ENCODE measurements around the gene RPTOR. TPM values are rescaled to one million over a fixed set of nuclear protein-coding genes. Genes with fewer than 3 reads are reported as not detected.

RPTOR gene
- total RNA-seq, 4 donors from 2014 or later = 19.0 to 48.3 (median 27.3) TPM

DNA sequence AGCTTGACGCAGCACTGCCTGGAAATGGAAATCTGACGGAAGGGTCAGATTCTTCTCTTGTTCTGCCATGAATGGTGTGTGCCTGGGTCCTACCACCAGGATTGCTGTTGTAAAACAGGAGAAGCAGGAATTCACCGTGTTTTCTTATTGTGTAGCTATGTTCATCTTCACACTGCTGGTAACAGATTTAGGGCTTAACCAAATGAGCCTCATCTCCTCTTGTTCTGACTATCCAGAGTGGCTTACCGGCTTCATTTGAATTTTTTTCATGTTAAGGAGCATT is 349.7 kb downstream of the RPTOR start:
- Histone ChIP-seq H3K9me3 (no peaks in the 10 kb centered on the region), H3K27me3 (no peaks in the 10 kb centered on the region), H3K4me1 (peaks cover 0 to 7% of the 10 kb centered on the region in 2 donors), H3K36me3 (no peaks in the 10 kb centered on the region), H3K4me3 (no peak overlapping the region), H3K27ac (no peak overlapping the region)
- TF ChIP-seq POLR2A (IDR thresholded peaks at IDR 0.05) = no peak
- TF ChIP-seq, protein P1, sequence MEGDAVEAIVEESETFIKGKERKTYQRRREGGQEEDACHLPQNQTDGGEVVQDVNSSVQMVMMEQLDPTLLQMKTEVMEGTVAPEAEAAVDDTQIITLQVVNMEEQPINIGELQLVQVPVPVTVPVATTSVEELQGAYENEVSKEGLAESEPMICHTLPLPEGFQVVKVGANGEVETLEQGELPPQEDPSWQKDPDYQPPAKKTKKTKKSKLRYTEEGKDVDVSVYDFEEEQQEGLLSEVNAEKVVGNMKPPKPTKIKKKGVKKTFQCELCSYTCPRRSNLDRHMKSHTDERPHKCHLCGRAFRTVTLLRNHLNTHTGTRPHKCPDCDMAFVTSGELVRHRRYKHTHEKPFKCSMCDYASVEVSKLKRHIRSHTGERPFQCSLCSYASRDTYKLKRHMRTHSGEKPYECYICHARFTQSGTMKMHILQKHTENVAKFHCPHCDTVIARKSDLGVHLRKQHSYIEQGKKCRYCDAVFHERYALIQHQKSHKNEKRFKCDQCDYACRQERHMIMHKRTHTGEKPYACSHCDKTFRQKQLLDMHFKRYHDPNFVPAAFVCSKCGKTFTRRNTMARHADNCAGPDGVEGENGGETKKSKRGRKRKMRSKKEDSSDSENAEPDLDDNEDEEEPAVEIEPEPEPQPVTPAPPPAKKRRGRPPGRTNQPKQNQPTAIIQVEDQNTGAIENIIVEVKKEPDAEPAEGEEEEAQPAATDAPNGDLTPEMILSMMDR (IDR thresholded peaks at IDR 0.05) = no peak
- DNase-seq = no peak
- intact Hi-C loops (cut with DNase I; ENCODE audit: low total_unique reads) = no loop called here

DNA sequence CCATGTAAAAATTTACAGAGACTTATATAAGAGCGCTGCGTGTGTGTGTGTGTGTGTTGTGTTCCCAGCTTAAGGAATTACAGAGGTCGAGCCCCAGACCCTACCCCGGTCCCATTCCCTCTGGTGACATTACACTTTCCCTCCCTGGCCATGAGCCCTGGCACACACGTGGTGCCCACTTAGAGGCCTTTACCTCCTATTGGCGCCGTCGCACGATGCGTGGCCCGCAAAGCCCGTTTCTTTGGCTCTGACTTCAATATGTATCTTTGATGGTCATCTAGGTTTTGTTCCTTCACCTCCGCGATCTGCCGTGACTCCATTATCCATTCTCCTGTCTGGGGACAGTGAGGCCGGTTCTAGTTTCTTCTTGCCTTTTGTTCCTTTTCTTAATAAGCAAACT is 350.1 kb downstream of the RPTOR start:
- Histone ChIP-seq H3K27me3 (no peaks in the 10 kb centered on the region), H3K27ac (no peak overlapping the region), H3K4me3 (no peak overlapping the region), H3K9me3 (no peaks in the 10 kb centered on the region), H3K4me1 (peaks cover 0 to 7% of the 10 kb centered on the region in 2 donors), H3K36me3 (no peaks in the 10 kb centered on the region)
- DNase-seq = no peak
- TF ChIP-seq, protein P1 (IDR thresholded peaks at IDR 0.05) = no peak
- TF ChIP-seq POLR2A (IDR thresholded peaks at IDR 0.05) = no peak
- intact Hi-C loops (cut with DNase I; ENCODE audit: low total_unique reads) = no loop called here

DNA sequence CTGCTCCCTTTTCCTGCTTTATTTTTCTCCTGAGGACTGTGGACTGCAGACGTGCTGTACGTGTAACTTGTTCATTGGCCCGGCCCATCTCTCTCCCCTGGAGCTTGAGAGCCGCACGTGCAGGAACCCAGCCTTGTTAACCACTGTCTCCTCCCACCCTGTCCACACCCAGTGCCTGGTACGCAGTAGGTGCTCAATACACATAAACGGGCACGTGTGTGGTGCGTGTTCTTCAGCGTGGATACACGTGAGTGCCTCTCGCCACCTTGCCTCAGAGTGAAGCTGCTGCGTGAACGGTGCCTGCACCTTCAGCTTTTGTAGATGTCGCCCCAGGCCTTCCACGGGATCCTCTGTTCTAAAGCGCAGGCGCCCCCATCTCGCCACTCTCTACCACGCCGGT is 350.7 kb downstream of the RPTOR start:
- TF ChIP-seq, protein P1 (IDR thresholded peaks at IDR 0.05) = no peak
- no peak for TF ChIP-seq POLR2A (IDR thresholded peaks at IDR 0.05)
- DNase-seq = no peak
- intact Hi-C loops (cut with DNase I; ENCODE audit: low total_unique reads) = no loop called here
- H3K27me3 ChIP-seq = no peaks in the 10 kb centered on the region
- no peaks in the 10 kb centered on the region for H3K36me3 ChIP-seq
- H3K4me1 ChIP-seq = peaks cover 0 to 7% of the 10 kb centered on the region in 2 donors
- H3K27ac ChIP-seq = no peak overlapping the region
- H3K4me3 ChIP-seq = no peak overlapping the region
- H3K9me3 ChIP-seq = no peaks in the 10 kb centered on the region

DNA sequence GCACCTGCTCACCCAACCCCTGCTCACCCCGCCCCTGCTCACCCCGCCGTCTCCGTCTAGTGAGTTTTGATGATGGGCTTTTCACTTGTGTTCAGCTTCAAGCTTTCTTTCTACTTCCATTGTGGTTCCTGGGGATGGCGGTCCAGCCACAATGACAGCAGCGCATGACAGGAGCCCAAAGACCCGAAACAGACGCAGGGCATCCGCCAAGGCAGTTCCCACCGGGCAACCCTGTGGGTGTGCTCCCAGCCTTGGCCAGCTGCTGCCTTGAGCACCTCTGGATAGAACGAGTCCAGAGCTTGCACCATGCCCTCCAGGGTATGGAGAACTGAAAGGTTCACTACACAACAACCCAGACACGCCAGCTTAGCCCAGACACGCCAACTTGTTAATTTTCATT is 354.1 kb downstream of the RPTOR start:
- Histone ChIP-seq H3K4me1 (no peaks in the 10 kb centered on the region), H3K36me3 (no peaks in the 10 kb centered on the region), H3K27me3 (no peaks in the 10 kb centered on the region), H3K9me3 (no peaks in the 10 kb centered on the region), H3K4me3 (no peak overlapping the region), H3K27ac (no peak overlapping the region)
- DNase-seq = no peak
- intact Hi-C loops (cut with DNase I; ENCODE audit: low total_unique reads) = no loop called here
- TF ChIP-seq, protein P1 (IDR thresholded peaks at IDR 0.05) = no peak
- no peak for TF ChIP-seq POLR2A (IDR thresholded peaks at IDR 0.05)

DNA sequence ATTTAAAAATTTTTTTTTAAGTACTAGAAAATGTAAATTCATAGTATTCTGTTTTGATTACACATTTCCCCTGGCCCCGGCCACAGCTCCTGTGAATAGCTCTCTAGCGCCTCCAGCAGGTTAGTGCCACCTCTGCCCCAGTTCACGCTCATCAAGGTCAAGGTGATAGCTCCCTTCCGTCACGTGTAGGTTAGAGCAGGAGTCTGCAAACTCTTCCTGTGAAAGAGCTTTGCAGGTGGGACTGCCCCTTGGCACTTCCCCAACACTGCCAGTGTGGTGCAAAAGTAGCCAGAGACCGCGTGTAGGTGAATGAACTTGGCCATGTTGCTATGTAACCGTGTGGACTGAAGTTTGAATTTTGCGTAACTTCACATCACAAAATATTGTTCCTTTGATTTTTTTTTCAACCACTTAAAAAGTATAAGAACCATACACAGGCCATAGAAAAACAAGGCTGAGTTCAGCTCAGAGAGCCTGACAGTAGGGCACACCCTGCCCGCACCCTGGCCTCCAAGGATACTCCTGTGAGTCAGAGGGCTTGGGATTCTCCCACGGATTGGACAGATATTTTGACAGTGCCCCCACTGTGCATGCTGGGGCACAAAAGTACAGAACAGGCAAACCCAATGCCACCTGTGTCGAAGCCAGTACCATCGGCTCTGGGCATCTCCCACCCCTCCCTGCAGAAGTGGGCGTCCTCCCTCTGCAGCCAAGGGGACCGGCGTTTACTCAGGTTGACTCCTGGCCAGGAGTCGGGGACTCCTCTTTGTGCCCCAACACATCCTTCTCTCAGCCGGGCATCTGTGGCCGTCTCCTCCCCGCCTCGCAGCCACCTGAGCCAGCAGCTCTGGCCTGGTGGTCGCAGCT is 355.0 kb downstream of the RPTOR start:
- intact Hi-C loops (cut with DNase I; ENCODE audit: low total_unique reads) = no loop called here
- no peak for DNase-seq
- no peaks in the 10 kb centered on the region for H3K27me3 ChIP-seq
- TF ChIP-seq POLR2A (IDR thresholded peaks at IDR 0.05) = no peak
- TF ChIP-seq, protein P1 (IDR thresholded peaks at IDR 0.05) = no peak
- H3K9me3 ChIP-seq = no peaks in the 10 kb centered on the region
- no peak overlapping the region for H3K4me3 ChIP-seq
- H3K36me3 ChIP-seq = no peaks in the 10 kb centered on the region
- no peak overlapping the region for H3K27ac ChIP-seq
- H3K4me1 ChIP-seq = no peaks in the 10 kb centered on the region
